Measurements from ENCODE around the gene SURF1. TPM values are rescaled to one million over a fixed set of nuclear protein-coding genes. Genes with fewer than 3 reads are reported as not detected.

SURF1 gene
- total RNA-seq, 1 donor from 2014 or later: 59.9 TPM

Other genes starting within 250 kb of the SURF1 start
- gene RALGDS, start 235.2 kb downstream of the SURF1 start, total RNA-seq: 4.7 TPM
- gene GBGT1, start 192.6 kb downstream of the SURF1 start, total RNA-seq: 1.2 TPM
- not detected for gene OBP2B, start 147.2 kb downstream of the SURF1 start, total RNA-seq
- gene ABO, start 81.3 kb downstream of the SURF1 start, total RNA-seq: 0.03 TPM
- gene SURF6, start 20.3 kb downstream of the SURF1 start, total RNA-seq: 9.7 TPM
- gene MED22, start 8.4 kb downstream of the SURF1 start, total RNA-seq: 10.3 TPM
- 609 TPM for gene RPL7A, start 8.3 kb downstream of the SURF1 start, total RNA-seq
- gene SURF2, start 63 bp upstream of the SURF1 start, total RNA-seq: 9.0 TPM
- gene SURF4, start 19.6 kb upstream of the SURF1 start, total RNA-seq: 225 TPM
- gene STKLD1, start 19.9 kb upstream of the SURF1 start, total RNA-seq: 0.83 TPM
- gene REXO4, start 61.5 kb upstream of the SURF1 start, total RNA-seq: 12.3 TPM
- gene ADAMTS13, start 65.9 kb upstream of the SURF1 start, total RNA-seq: 21.4 TPM
- gene CACFD1, start 103.5 kb upstream of the SURF1 start, total RNA-seq: 30.0 TPM
- gene SLC2A6, start 122.6 kb upstream of the SURF1 start, total RNA-seq: 1.3 TPM
- not detected for gene MYMK, start 168.5 kb upstream of the SURF1 start, total RNA-seq
- 18.0 TPM for gene ADAMTSL2, start 178.2 kb upstream of the SURF1 start, total RNA-seq

All from left lobe of liver (tissue), 1 donor.